ENCODE data around the gene SLC38A9.

The SLC38A9 gene

DNA sequence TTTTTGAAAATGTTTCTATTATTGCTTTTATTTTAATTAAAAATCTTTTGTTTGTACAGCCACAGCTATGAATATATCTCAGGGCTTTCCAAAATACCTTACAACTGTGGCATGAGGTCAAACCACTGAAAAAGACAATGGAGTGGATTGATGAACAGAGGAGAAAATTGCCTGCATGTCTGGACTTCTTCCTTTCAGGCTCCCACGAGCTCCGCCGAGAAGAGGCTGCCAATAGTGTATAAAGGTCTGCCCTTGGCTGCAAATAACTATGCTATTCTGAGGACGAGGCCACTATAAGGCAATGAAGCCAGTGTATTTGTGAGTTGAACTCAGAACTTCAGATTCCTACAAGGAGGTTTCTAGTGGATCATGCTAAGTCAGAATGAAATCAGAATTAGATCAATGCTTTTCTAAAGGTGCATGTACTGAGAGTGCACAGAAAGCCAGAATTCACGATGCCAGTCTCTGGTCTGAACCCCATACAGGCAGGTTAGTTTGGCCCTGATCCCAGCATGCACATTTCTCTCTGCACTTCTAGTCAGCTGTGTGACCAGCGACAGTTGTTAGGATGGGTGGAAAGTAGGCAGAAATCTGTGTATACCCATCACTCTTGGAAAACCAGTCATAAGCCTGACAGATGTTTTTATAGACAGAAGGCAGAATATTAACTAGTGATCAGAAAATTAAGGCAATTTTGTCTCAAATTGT, 134.6 kb downstream of the SLC38A9 start:
- no peak for DNase-seq

DNA sequence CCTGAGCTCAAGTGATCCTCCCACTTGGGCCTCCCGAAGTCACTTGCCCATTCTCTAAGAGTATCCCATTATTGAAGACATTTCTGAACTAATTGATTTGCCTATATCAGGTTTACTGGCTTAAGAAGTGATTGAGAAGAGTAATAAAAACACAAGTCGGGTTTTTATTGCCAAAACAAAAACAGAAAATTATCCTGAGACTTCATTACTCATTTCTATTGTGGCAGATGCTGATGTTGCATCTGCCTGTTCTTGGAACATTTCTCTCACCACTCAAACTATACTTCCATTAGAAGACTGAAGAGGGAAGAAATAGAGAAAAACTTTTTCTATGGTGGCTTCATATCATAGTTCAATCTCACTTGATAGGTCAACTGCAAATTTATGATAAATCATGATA, 135.5 kb downstream of the SLC38A9 start:
- DNase-seq, result no peak
